Stimulated activated CD8-positive, alpha-beta memory T cell treated with anti-CD3 and anti-CD28 coated beads, Interleukin-7, amount 100 ng/mL, for 1 hour (primary cell): ENCODE data around the gene THUMPD1.
A peak's percentile ranks its signal among the peaks of the same experiment; 100 is the strongest.
"Not testable (repeated sequence)": the region's sequence is repeated elsewhere in the genome, so short reads cannot be mapped to it uniquely, and the experiment has no call there.

Experiments
- DNase-seq, 2 donors: peaks; one replicate each; pipeline ENCODE4 v3.0.0-alpha.2; 2020; ENCODE audit warnings: low read depth in 2 of 2

The THUMPD1 gene

GRCh38 chr16:20747030-20747816 lies 5.6 kb upstream of the THUMPD1 start:
- no peak for DNase-seq

- DNase-seq: no peak
Observed at GRCh38 chr16:20746461-20746860, 4.8 kb upstream of the THUMPD1 start.

GRCh38 chr16:20744922-20745440 lies 3.4 kb upstream of the THUMPD1 start:
- DNase-seq: no peak

DNA sequence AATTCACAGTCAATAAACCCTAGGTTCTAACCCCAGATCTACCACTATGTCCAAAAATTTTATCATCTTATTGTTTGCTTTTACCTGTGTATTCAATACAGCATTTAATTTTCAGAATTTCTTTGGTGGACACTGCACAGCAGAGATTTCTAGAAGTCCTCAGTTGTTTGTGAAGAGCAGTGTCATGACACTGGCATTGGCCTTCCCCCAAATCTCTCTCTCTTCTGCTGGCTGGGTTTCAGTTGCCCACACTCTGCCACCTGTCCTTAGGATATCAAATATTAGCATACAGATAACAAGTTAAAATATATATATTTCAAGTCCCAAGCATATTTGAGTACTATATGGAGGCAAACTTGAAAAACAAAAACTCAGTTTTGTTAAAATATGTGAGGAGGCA lies 2.0 kb upstream of the THUMPD1 start:
- DNase-seq: no peak

- peak; percentile 80 to 81 for DNase-seq
Observed at GRCh38 chr16:20740901-20741521, 607 bp downstream of the THUMPD1 start.

DNA sequence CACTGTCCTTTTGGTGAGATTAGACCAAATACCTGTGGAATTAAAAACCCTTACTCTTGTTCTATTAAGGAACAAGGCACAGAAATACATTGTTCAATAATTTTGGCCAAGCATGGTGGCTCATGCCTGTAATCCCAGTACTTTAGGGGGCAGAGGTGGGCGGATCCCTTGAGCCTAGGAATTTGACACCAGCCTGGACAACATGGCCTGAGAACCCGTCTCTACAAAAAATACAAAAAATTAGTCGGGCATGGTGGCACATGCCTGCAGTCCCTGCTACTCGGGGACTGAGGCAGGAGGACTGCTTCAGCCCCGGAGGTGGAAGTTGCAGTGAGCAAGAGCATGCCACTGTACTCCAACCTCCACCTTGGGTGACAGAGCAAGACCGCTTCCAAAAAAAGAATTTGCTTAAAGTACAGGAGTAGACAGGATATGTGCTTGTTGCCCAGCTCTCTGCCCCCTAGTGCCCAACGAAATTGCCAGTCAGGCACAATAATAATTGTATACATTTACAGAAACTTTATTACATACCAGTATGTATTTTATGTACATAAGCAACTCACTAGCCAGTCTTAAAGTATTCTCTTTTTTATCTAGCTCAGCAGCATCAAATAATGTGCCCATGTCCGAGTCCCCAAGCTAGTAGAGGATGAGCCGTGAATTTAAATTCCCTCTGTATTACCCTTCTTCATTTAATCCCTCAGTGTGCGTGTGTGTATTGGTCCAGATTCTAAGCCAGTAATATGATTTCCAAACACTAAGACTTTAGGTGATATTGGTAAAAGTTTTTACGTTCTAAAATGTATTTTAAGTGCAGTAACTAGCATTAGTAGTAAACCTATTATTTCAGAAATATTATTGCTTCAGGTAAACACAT lies 1.4 kb downstream of the THUMPD1 start:
- DNase-seq: no peak

- no peak for DNase-seq
Observed at GRCh38 chr16:20735490-20735889, 6.1 kb downstream of the THUMPD1 start.

DNA sequence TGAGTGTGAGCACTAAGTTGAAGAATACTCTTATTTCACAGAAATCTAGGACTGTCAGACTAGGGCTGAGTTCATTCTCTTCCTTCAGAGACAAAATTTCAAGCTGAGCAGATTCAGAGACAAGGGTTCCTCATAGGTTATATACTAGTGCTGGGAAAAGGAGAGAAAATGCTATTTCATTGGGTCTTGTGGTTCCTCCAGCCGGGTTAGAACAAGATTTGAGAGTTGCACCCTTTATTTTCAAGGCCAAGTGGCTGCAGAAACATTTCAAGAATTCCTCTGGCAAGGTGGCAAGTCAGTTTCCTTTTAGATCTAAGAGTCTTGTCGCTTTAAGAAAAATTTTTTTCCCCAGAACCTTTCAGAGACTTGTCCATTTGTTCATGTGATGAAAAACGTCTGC lies 6.8 kb downstream of the THUMPD1 start:
- no peak for DNase-seq

GRCh38 chr16:20734056-20734455 lies 7.6 kb downstream of the THUMPD1 start:
- DNase-seq: no peak

DNA sequence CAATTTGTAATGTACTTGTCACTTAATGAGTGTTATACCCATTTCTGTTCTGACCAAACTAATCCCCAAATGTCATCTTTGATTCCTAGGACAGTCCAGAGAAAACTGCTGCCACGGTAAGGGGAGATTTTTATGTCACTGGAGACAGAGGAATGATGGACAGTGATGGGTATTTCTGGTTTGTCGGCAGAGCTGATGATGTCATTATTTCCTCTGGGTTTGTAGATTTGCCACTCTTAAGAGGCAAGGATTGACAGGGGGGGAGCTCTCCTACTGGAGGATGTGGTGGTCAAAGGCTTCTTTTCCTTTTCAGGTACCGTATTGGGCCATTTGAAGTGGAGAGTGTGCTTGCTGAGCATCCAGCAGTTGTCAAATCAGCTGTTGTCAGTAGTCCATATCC lies 12.5 kb downstream of the THUMPD1 start:
- DNase-seq: no peak

DNA sequence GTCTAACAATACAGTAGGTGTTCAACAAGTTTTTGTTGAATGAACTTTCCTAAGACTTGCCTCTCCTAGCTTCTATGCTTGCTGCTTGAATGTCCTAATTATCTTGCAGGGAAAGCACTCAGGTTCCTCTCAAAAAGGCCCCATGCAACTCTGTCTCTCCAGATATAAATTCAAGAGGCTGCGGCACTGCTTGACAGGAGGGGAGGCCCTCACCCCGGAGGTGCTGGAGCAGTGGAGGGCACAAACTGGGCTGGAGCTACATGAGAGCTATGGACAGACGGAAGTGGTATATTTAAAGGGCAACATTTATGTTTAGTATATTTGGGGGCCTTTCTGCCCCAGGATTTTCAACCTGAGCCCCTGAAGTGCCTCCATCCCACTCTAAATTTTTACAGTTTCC lies 14.4 kb downstream of the THUMPD1 start:
- DNase-seq: no peak

DNA sequence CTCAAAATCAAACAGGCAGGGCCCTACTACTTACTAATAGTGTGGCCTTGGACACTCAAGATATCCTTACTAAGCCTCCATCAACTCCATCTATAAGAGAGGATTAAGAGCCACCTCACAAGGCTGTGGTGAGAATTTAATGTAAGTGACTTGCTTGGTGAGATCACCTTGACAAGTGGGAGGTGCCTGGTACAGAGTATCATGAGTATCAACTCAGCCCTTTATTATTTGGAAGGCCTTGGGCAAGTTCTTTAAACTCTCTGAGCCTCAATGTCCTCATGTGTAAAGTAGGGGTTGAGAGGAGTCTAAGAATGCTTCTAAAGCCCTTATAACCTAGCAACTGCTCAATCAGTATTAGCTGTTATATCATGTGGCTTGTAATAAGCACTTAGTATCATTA lies 15.0 kb downstream of the THUMPD1 start:
- no peak for DNase-seq

DNA sequence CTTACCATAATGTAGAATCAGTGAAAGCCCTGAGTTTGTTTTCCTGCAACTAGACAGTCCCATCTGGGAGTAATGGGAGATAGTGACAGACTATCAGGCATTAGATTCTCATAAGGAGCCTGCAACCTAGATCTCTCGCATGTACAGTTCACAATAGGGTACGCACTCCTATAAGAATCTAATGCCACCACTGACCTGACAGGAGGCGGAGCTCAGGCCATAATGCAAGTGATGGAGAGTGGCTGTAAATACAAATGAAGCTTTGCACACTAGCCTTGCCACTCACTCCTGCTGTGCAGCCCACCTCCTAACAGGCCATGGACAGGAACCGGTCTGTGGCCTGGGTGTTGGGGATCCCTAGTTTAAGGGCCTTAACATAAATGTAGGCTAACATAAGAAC lies 21.4 kb downstream of the THUMPD1 start:
- no peak for DNase-seq

GRCh38 chr16:20717718-20718117 lies 23.9 kb downstream of the THUMPD1 start:
- not testable (repeated sequence) for DNase-seq

DNA sequence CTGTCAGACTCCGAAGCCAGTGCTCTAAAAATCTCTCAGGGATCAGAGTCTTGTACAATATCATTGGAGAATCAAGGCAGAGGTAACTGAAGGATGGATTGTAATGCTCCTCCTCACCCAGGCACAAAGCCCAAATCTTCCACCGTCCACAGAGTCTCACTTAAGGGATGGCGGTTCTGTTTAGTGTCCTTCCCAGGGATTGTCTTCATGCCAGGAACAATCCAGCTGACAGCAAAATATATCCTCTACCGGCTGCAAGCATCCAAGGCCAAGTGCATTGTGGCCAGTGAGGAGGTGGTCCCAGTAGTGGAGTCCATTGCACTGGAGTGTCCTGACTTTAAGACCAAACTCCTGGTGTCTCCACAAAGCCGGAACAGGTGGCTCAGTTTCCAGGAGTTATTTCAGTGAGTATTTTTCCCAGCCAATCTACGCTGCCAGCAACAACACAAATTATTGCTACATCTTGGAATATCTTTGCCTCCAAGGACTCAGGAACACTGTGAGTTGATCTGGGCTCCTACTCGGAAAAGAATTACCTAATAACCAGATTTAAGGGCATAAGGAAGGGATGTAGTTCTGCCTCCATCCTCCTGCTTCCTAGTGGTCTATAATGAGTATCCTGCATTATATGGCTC lies 30.2 kb downstream of the THUMPD1 start:
- DNase-seq: no peak

DNA sequence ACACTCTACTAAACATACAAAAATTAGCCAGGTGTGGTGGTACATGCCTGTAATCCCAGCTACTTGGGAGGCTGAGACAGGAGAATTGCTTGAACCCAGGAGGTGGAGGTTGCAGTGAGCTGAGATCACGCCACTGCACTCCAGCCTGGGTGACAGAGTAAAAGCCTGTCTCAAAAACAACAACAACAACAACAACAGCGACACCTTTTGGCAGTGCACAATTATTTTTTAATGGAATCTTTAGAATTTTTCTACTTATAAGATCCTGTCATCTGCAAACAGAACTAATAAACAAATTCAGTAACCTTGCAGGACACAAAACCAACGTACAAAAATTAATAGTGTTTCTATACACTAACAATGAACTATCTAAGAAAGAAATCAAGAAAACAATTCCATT lies 33.5 kb downstream of the THUMPD1 start:
- not testable (repeated sequence) for DNase-seq

GRCh38 chr16:20707461-20707860 lies 34.2 kb downstream of the THUMPD1 start:
- DNase-seq: no peak

- DNase-seq: not testable (repeated sequence)
Observed at GRCh38 chr16:20705972-20706371, 35.6 kb downstream of the THUMPD1 start.

GRCh38 chr16:20704281-20704680 lies 37.3 kb downstream of the THUMPD1 start:
- no peak for DNase-seq

DNA sequence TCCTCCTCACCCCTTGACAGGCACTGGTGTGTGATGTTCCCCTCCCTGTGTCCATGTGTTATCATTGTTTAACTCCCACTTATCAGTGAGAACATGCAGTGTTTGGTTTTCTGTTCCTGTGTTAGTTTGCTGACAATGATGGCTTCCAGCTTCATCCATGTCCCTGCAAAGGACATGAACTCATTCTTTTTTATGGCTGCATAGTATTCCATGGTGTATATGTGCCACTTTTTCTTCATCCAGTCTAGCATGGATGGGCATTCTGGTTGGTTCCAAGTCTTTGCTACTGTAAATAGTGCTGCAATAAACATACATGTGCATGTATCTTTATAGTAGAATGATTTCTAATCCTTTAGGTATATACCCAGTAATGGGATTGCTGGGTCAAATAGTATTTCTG lies 39.9 kb downstream of the THUMPD1 start:
- not testable (repeated sequence) for DNase-seq

GRCh38 chr16:20696618-20697017 lies 45.0 kb downstream of the THUMPD1 start:
- no peak for DNase-seq

GRCh38 chr16:20695024-20695423 lies 46.6 kb downstream of the THUMPD1 start:
- DNase-seq: no peak
